NCI-H1048 (cell line): Measurements from ENCODE around the gene OSCAR.
"Not testable (repeated sequence)": the region's sequence is repeated elsewhere in the genome, so short reads cannot be mapped to it uniquely, and the experiment has no call there.

Experiments used
- DNase-seq: peaks from one replicate; lab custom pipeline; 2025; lab: John Stamatoyannopoulos, UW

The OSCAR gene

GRCh38 chr19:54125713-54126112, 25.1 kb upstream of the OSCAR start:
- no peak for DNase-seq

- DNase-seq = no peak
These were observed 23.8 kb upstream of the OSCAR start for GRCh38 chr19:54124393-54124792.

GRCh38 chr19:54123682-54124081, 23.1 kb upstream of the OSCAR start:
- no peak for DNase-seq

GRCh38 chr19:54121259-54121658, 20.7 kb upstream of the OSCAR start:
- no peak for DNase-seq

- DNase-seq = peak; percentile 78
These were observed 14.8 kb upstream of the OSCAR start, which contains the start of the genes PRPF31 and TFPT for GRCh38 chr19:54115109-54116063. PRPF31 (plus strand) TSS chr19:54115754; CDS start chr19:54118279, 2,525 bp downstream. TFPT (minus strand) TSS chr19:54115657; CDS start chr19:54115269, 388 bp downstream.

- no peak for DNase-seq
These were observed 13.9 kb upstream of the OSCAR start for GRCh38 chr19:54114340-54115108.

- no peak for DNase-seq
These were observed 9.0 kb upstream of the OSCAR start for GRCh38 chr19:54109651-54110050.

- no peak for DNase-seq
These were observed 7.9 kb upstream of the OSCAR start for GRCh38 chr19:54108496-54108895.

- no peak for DNase-seq
These were observed 7.4 kb upstream of the OSCAR start for GRCh38 chr19:54107876-54108490.

- no peak for DNase-seq
These were observed 6.1 kb upstream of the OSCAR start for GRCh38 chr19:54106716-54107115.

- no peak for DNase-seq
These were observed 5.2 kb upstream of the OSCAR start for GRCh38 chr19:54105796-54106195.

- no peak for DNase-seq
These were observed 4.6 kb upstream of the OSCAR start for GRCh38 chr19:54104998-54105715.

GRCh38 chr19:54102421-54103169, 2.0 kb upstream of the OSCAR start, which contains the start of gene NDUFA3:
NDUFA3 (plus strand) TSS chr19:54102855; CDS start chr19:54102879, 24 bp downstream.
- DNase-seq = peak; percentile 90

GRCh38 chr19:54099903-54100255, 724 bp downstream of the OSCAR start:
- DNase-seq = not testable (repeated sequence)

GRCh38 chr19:54099190-54099902, 1.3 kb downstream of the OSCAR start:
- DNase-seq = no peak

- no peak for DNase-seq
These were observed 3.9 kb downstream of the OSCAR start for GRCh38 chr19:54096617-54097106.

- DNase-seq = not testable (repeated sequence)
These were observed 4.6 kb downstream of the OSCAR start for GRCh38 chr19:54095859-54096616.

GRCh38 chr19:54095136-54095858, 5.3 kb downstream of the OSCAR start:
- DNase-seq = no peak
